HCT116 (cell line): ENCODE data around the gene NOTCH1. TPM values are rescaled to one million over a fixed set of nuclear protein-coding genes. Genes with fewer than 3 reads are reported as not detected.

Source experiments
- ATAC-seq: fragments of 200-7000 bp; cut with Tn5 transposase; 2 replicates; pipeline ENCODE4 v1.9.1; 2020; ENCODE audit warnings: mild to moderate bottlenecking, moderate library complexity
- BruUV-seq: library from RNA; stranded (reverse); fragments of 400-500 nt; replicated peaks from 2 replicates; lab custom pipeline; 2021; lab: Mats Ljungman, UMichigan
- CTCF ChIA-PET: fragments of 300-600 bp; sonication (Branson Sonifier 250); formaldehyde crosslinking; loops from one replicate; lab custom pipeline; 2021; ENCODE audit warnings: antibody characterized with exemption; lab: Charles Lee
- POLR2A ChIA-PET: fragments of 300-600, 350-600 bp; sonication (Branson Sonifier 250); formaldehyde crosslinking; loops from one replicate; lab custom pipeline; 2021; ENCODE audit warnings: antibody characterized with exemption; lab: Charles Lee
- RAD21 ChIA-PET, 2 experiments: fragments of 300-600 bp; sonication (Branson Sonifier 250); formaldehyde crosslinking; loops; one replicate each; lab custom pipeline; 2023; ENCODE audit warnings: low total read pairs in 2 of 2; ENCODE audit not compliant: uncharacterized antibody in 2 of 2, unreplicated experiment in 2 of 2, low non-redundant PET in 1 of 2; lab: Charles Lee
- DNase-seq: peaks from one replicate; pipeline ENCODE4 v3.0.0-alpha.2; 2010; ENCODE audit warnings: low read depth, low spot score
- H2AFZ ChIP-seq: fragments of 200-600 bp; shearing (Covaris generic), sonication (generic); 2 replicates; pipeline ENCODE4 v1.6.1; 2017; ENCODE audit warnings: low read depth, mixed run types, mixed read lengths, antibody characterized with exemption, low read length; ENCODE audit not compliant: poor library complexity, severe bottlenecking
- H3K27ac ChIP-seq: 2 replicates; pipeline ENCODE4 v1.5.1; 2012; ENCODE audit warnings: low read depth, low read length
- H3K27me3 ChIP-seq: fragments of 200-600 bp; sonication (generic); 2 replicates; pipeline ENCODE4 v1.6.1; 2016; ENCODE audit warnings: mixed run types, low read length, mixed read lengths; ENCODE audit not compliant: insufficient read depth
- H3K36me3 ChIP-seq, 2 experiments: fragments of 200-500 bp in 1 of 2; fragments of 200-600 bp in 1 of 2; sonication (Bioruptor generic) in 1 of 2; sonication (generic) in 1 of 2; 2 replicates each; pipeline versions ENCODE4 v1.5.1 to v1.6.1; 2014 to 2016; ENCODE audit warnings: low read length in 2 of 2, inconsistent platforms in 1 of 2, mixed read lengths in 1 of 2, mixed run types in 1 of 2; ENCODE audit not compliant: insufficient read depth in 2 of 2, control insufficient read depth in 1 of 2
- H3K4me1 ChIP-seq, 2 experiments: fragments of 200-600 bp in 1 of 2; sonication (generic) in 1 of 2; 2 replicates each; pipeline versions ENCODE4 v1.5.1 to v1.6.1; 2012 to 2017; ENCODE audit warnings: low read length in 2 of 2, inconsistent platforms in 1 of 2, mild to moderate bottlenecking in 1 of 2, mixed read lengths in 1 of 2, mixed run types in 1 of 2, moderate library complexity in 1 of 2; ENCODE audit not compliant: insufficient read depth in 2 of 2, control insufficient read depth in 1 of 2
- H3K4me2 ChIP-seq: fragments of 200-600 bp; sonication (generic); 2 replicates; pipeline ENCODE4 v1.6.1; 2017; ENCODE audit warnings: mixed run types, low read length, mixed read lengths
- H3K4me3 ChIP-seq, 2 experiments: fragments of 200-600 bp in 1 of 2; sonication (generic) in 1 of 2; replicated peaks in 1 of 2; 2 replicates each; pipeline ENCODE4 v1.5.1; 2011 to 2016; ENCODE audit warnings: low read length in 2 of 2, control low read depth in 1 of 2, low read depth in 1 of 2, mild to moderate bottlenecking in 1 of 2, mixed read lengths in 1 of 2, mixed run types in 1 of 2
- H3K79me2 ChIP-seq: fragments of 200-600 bp; sonication (generic); 2 replicates; pipeline ENCODE4 v1.6.1; 2017; ENCODE audit warnings: mild to moderate bottlenecking, mixed run types, low read length, moderate library complexity, mixed read lengths; ENCODE audit not compliant: insufficient read depth
- H3K9ac ChIP-seq: fragments of 200-600 bp; sonication (generic); 2 replicates; pipeline ENCODE4 v1.6.1; 2016; ENCODE audit warnings: low read length, mixed read lengths
- H3K9me2 ChIP-seq: fragments of 200-600 bp; sonication (generic), shearing (Covaris generic); 2 replicates; pipeline ENCODE4 v1.6.1; 2017; ENCODE audit warnings: mixed run types, mild to moderate bottlenecking, moderate library complexity; ENCODE audit not compliant: insufficient read depth
- H3K9me3 ChIP-seq, 2 experiments: fragments of 200-500 bp in 1 of 2; fragments of 200-600 bp in 1 of 2; sonication (Bioruptor generic) in 1 of 2; sonication (generic) in 1 of 2; 2 replicates each; pipeline ENCODE4 v1.6.1; 2014 to 2017; ENCODE audit warnings: low read length in 2 of 2, mixed read lengths in 2 of 2, inconsistent platforms in 1 of 2, low read depth in 1 of 2, mild to moderate bottlenecking in 1 of 2, mixed run types in 1 of 2, moderate library complexity in 1 of 2; ENCODE audit not compliant: control insufficient read depth in 1 of 2, insufficient read depth in 1 of 2
- H4K20me1 ChIP-seq: fragments of 200-600 bp; sonication (generic), shearing (Covaris generic); 2 replicates; pipeline ENCODE4 v1.6.1; 2017; ENCODE audit warnings: mixed run types, mild to moderate bottlenecking, moderate library complexity; ENCODE audit not compliant: insufficient read depth
- CBX3 ChIP-seq: IDR thresholded peaks from 2 replicates; pipeline ENCODE4 v1.6.1; 2012; ENCODE audit warnings: low read depth
- CEBPB ChIP-seq: IDR thresholded peaks from 2 replicates; pipeline ENCODE4 v1.6.1; 2012; ENCODE audit warnings: low read depth
- EGR1 ChIP-seq: IDR thresholded peaks from 2 replicates; pipeline ENCODE4 v1.6.1; 2012; ENCODE audit warnings: low read depth
- EZH2 ChIP-seq: fragments of 200-600 bp; sonication (generic); IDR thresholded peaks from 2 replicates; pipeline ENCODE4 v1.6.1; 2017; ENCODE audit warnings: antibody characterized with exemption, mixed run types
- EZH2phosphoT487 ChIP-seq: fragments of 200-600 bp; IDR thresholded peaks from 2 replicates; pipeline ENCODE4 v1.6.1; 2018; ENCODE audit warnings: antibody characterized with exemption, borderline replicate concordance
- FOSL1 ChIP-seq: IDR thresholded peaks from 2 replicates; pipeline ENCODE4 v1.6.1; 2012; ENCODE audit warnings: low read depth
- JUND ChIP-seq: IDR thresholded peaks from 2 replicates; pipeline ENCODE4 v1.6.1; 2012
- POLR2A ChIP-seq: IDR thresholded peaks from 2 replicates; pipeline ENCODE4 v1.7.0; 2011; ENCODE audit warnings: borderline replicate concordance; ENCODE audit not compliant: insufficient read depth, insufficient read length; ENCODE audit errors: extremely low read depth
- RAD21 ChIP-seq: IDR thresholded peaks from 2 replicates; pipeline ENCODE4 v1.6.1; 2012; ENCODE audit warnings: low read depth, mild to moderate bottlenecking
- SP1 ChIP-seq: IDR thresholded peaks from 2 replicates; pipeline ENCODE4 v1.6.1; 2012; ENCODE audit warnings: low read depth
- TCF7L2 ChIP-seq: IDR thresholded peaks from 2 replicates; pipeline ENCODE4 v1.7.0; 2011; ENCODE audit warnings: borderline replicate concordance, inconsistent platforms; ENCODE audit not compliant: insufficient read depth, insufficient read length; ENCODE audit errors: extremely low read depth
- YY1 ChIP-seq: IDR thresholded peaks from 2 replicates; pipeline ENCODE4 v1.6.1; 2011; ENCODE audit warnings: low read length, low read depth, moderate library complexity, mild to moderate bottlenecking; ENCODE audit not compliant: insufficient replicate concordance; ENCODE audit errors: extremely low read depth
- ZFX ChIP-seq: fragments of 450-650 bp; IDR thresholded peaks from 2 replicates; pipeline ENCODE4 v1.6.1; 2017
- ZNF274 ChIP-seq: fragments of 200-500 bp; sonication (Bioruptor generic); IDR thresholded peaks from 2 replicates; pipeline ENCODE4 v1.6.1; 2014; ENCODE audit warnings: mild to moderate bottlenecking, low read depth, low read length, inconsistent platforms
- intact Hi-C: fragments of 100-400 bp; cut with micrococcal nuclease; formaldehyde crosslinking; loops from 2 replicates; pipeline ENCODE4 v1.10.0; 2022
- total RNA-seq: library from RNA; stranded (reverse); gene quantifications from one replicate; pipeline ENCODE4 v1.2.1, GENCODE V29; 2021; ENCODE audit not compliant: unreplicated experiment
- TF ChIP-seq, protein P1 (sequence below): IDR thresholded peaks from 2 replicates; pipeline ENCODE4 v1.6.1; 2012
- TF ChIP-seq, protein P2 (sequence below): IDR thresholded peaks from 2 replicates; pipeline ENCODE4 v1.6.1; 2011; ENCODE audit warnings: mild to moderate bottlenecking, low read length, moderate library complexity; ENCODE audit not compliant: insufficient replicate concordance; ENCODE audit errors: extremely low read depth
- TF ChIP-seq, protein P3 (sequence below): IDR thresholded peaks from 2 replicates; pipeline ENCODE4 v1.6.1; 2012

NOTCH1 gene
- total RNA-seq, 1 experiment from 2014 or later: 36.2 TPM

DNA sequence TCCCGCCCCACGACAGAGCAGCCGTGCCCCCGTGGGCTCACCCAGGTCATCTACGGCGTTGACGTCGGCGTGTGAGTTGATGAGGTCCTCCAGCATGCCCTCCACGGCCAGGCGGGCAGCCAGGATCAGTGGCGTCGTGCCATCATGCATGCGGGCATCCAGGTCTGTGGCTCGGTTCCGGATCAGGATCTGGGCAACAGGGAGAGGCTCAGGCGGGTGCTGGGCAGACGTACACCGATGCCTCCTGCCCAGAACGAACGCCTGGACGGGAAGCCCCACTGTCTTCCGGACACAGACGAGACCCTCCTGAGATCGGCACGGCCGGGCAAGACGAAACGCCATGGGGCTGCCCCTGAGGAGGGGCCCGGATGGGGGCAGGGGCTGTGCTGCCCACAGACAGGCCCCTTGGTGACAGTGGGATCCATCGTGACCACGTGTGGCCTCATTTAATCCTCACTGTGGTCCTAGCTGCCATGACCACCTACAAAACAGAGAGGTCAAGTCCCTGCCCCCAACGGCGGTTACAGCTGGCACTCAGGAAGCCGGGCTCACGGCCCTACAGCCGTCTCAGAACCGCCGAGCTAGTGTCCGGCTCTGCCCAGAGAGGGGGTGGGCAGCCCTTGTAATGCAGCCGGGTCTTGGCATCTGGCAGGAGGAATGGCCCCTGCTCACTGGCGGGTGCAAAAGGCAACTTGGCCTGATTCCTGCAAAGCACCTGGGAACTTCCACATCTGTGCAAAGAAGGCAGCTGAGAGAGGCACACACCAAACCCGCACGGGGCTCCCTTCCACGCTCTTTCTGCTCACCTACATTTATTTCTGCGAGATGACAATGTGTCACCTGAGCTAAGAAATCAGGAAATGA lies 46.5 kb downstream of the NOTCH1 start:
- ATAC-seq (no peak), DNase-seq (no peak)
- Histone ChIP-seq H3K9ac (no peak overlapping the region), H4K20me1 (no peaks in the 10 kb centered on the region), H3K4me2 (no peak overlapping the region), H3K9me2 (no peaks in the 10 kb centered on the region), H3K4me1 (no peaks in the 10 kb centered on the region), H3K27me3 (no peaks in the 10 kb centered on the region), H3K4me3 (no peak overlapping the region), H3K27ac (no peak overlapping the region), H3K36me3 (peaks cover 10 to 14% of the 10 kb centered on the region in 2 experiments; a peak in 3 of 4 replicates), H3K79me2 (no peaks in the 10 kb centered on the region), H2AFZ (no peak overlapping the region), H3K9me3 (no peaks in the 10 kb centered on the region)
- ChIA-PET POLR2A (no interaction called here), CTCF (no interaction called here), RAD21 (no interaction called here)
- intact Hi-C loops: no loop called here
- TF ChIP-seq CEBPB: no peak
- BruUV-seq: no TSS peak

DNA sequence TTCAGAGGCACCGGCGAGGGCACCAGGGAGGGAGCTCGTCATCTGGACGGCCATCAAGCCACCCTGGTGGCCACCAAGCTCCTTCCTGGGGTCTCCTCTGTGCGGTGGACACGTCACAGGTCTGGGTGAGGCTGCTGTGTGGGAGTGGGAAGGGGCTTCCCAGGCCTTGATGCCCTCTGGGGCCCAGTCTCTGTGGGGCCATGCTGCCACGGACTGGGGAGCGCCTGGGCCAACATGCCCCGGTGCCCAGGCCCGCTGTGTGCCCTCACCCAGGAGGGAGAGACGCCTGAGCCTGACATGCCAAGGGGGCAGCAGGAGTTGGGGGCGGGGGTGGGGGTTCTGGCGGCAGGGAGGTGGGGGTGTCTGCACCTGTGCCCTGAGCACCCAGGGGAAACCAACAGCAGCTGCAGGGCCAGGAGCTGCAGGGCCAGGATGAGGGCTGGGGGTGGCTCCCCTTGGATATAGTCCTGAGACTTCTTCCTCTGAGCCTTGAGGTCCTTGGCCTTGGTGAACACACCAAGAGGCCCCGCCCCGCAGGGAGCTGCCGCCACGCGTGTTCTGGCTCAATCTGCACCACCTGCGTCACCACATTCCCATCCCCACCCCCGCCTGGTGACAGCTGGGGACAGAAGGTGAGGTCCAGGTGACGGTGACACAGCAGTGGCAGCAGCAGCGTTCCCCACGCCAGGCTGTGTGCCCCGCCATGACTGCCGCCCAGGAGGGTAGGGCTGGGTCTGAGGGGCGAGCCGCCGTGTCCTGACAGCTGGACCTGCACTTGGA lies 47.7 kb downstream of the NOTCH1 start:
- RAD21 ChIA-PET: no interaction called here
- no TSS peak for BruUV-seq
- no peak overlapping the region for H3K9ac ChIP-seq
- no peaks in the 10 kb centered on the region for H3K4me1 ChIP-seq
- H2AFZ ChIP-seq: no peak overlapping the region
- no peaks in the 10 kb centered on the region for H3K79me2 ChIP-seq
- DNase-seq (no peak), ATAC-seq (no peak)
- no peak overlapping the region for H3K4me3 ChIP-seq
- no peak overlapping the region for H3K4me2 ChIP-seq
- CTCF ChIA-PET: no interaction called here
- H3K9me2 ChIP-seq: no peaks in the 10 kb centered on the region
- no peaks in the 10 kb centered on the region for H3K27me3 ChIP-seq
- POLR2A ChIA-PET: no interaction called here
- H4K20me1 ChIP-seq: no peaks in the 10 kb centered on the region
- no peaks in the 10 kb centered on the region for H3K9me3 ChIP-seq
- H3K27ac ChIP-seq: no peak overlapping the region
- peaks cover 8 to 14% of the 10 kb centered on the region in 2 experiments; a peak in 3 of 4 replicates for H3K36me3 ChIP-seq
- intact Hi-C loops: no loop called here
- TF ChIP-seq, protein P1, sequence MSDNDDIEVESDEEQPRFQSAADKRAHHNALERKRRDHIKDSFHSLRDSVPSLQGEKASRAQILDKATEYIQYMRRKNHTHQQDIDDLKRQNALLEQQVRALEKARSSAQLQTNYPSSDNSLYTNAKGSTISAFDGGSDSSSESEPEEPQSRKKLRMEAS: no peak
- TF ChIP-seq, protein P2, sequence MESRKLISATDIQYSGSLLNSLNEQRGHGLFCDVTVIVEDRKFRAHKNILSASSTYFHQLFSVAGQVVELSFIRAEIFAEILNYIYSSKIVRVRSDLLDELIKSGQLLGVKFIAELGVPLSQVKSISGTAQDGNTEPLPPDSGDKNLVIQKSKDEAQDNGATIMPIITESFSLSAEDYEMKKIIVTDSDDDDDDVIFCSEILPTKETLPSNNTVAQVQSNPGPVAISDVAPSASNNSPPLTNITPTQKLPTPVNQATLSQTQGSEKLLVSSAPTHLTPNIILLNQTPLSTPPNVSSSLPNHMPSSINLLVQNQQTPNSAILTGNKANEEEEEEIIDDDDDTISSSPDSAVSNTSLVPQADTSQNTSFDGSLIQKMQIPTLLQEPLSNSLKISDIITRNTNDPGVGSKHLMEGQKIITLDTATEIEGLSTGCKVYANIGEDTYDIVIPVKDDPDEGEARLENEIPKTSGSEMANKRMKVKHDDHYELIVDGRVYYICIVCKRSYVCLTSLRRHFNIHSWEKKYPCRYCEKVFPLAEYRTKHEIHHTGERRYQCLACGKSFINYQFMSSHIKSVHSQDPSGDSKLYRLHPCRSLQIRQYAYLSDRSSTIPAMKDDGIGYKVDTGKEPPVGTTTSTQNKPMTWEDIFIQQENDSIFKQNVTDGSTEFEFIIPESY: no peak
- TF ChIP-seq CBX3 (no peak), EGR1 (no peak), EZH2phosphoT487 (no peak), POLR2A (no peak), RAD21 (no peak), FOSL1 (no peak), JUND (no peak), SP1 (no peak), CEBPB (no peak), ZNF274 (no peak), TCF7L2 (no peak), YY1 (no peak), EZH2 (no peak), ZFX (no peak)
- TF ChIP-seq, protein P3, sequence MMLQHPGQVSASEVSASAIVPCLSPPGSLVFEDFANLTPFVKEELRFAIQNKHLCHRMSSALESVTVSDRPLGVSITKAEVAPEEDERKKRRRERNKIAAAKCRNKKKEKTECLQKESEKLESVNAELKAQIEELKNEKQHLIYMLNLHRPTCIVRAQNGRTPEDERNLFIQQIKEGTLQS: no peak
